HG03565 (cell line): ENCODE results near the gene ARL4D.
"Not testable (repeated sequence)": the region's sequence is repeated elsewhere in the genome, so short reads cannot be mapped to it uniquely, and the experiment has no call there.

Experiments used
- ATAC-seq: cut with Tn5 transposase; IDR thresholded peaks from one replicate; pipeline ENCODE4 v1.9.1; 2021; ENCODE audit warnings: mild to moderate bottlenecking, moderate library complexity; ENCODE audit not compliant: unreplicated experiment

The ARL4D gene

DNA sequence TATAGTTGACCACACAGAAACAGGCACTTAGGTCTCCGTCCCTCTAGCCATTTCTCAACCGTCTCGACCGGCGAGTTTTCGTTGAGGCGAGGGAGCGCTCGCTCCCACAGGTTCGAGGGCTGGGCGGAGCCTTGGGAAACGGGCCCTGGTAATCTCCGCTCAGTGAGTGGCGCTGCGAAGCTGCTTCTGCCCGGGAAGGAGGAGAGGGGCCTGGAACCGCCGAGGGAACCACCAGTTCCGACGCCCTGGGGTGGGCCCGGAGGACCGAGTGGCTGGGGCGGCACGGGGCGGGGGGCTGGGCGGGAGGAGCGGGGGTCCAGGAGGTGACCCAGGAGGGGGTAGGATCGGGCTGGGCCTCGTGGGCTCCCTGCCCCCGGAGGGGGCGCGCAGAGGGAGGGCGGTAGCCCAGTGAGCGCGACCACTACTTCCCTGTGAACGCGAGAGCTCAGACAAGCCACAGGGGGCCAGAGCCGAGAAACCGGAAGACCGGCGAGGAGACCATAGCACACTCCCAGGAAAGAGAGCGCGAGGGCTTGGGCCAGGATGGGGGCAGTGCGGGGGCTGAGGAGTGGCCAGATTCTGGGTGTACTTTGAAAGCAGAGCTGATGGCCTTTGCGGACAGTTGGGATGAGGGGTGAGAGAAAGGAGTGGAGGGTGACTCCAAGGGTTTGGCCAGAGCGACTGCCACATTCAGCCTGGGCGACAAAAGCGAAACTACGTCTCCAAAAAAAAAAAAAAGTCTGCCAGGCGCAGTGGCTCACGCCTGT is 29.9 kb upstream of the ARL4D start:
- no peak for ATAC-seq

DNA sequence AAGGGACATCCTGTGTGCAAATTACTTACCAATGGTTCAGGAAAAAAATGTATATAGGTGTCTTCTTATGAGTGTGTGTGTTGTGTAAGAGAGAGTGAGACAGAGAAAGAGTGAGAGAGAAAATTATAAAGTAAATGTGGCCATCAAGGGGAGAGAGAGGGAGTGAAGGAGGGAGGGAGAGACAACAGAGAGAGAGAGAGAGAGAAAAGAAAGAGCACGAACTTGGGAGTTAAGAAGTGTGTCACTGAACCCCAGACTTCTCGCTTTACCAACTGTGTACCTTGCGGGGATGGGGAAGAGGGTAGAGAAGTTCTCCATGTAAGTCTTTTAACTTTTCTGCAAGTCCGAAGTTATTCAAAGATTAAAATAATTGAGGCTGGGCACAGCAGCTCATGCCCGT is 28.8 kb upstream of the ARL4D start:
- no peak for ATAC-seq

DNA sequence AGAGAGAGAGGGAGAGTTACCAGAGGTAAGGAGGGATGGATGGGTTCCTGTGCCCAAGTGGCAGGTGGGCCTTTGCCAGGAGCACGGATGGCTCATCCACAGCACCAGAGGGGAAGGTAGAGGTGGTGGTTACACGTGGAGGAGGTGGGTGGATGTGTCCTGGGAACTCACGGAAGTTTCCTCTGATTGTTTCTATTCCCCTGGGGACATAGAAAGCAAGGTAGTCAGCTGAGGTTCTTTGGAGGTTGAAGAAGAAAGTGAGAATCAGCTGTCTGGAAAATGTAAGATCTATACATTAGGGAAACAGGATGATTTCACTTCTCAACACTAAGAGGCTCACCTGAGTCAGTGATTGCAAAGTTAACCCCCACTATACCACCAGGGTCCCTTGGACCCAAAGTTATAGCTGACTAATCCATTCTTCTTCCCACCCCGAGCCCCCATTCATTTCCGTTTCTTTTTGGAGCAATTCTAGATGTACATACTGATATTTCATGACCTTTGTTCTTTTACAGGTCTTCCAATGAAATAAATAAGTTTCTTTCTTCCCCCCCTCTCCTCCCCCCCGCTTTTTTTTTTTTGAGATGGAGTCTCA is 27.5 kb upstream of the ARL4D start:
- ATAC-seq = no peak

DNA sequence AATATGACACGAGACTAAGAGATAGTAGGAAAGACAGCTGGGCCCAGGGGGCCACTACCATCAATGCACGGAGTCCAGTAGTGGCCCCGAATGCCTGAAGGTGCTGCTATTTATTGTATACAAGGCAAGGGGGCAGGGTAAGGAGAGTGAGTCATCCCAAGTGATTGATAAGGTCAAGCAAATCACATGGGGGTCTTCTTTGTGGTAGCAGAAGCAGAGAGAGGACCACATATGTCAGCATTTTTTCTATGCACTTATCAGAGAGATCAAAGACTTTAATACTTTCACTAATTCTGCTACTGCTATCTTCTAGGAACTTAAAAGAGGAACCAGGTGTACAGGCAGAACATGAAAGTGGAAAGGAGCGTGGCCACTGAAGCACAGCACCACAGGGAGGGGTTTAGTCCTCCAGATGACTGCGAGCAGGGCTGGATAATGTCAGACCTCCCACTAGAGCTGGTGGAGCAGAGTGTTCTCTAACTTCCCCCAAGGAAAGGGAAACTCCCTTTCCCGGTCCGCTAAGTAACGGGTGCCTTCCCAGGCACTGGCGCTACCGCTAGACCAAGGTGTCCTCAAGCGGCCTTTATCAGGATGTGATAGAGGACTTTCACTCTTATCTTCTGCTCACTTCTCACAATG is 26.4 kb upstream of the ARL4D start:
- peak; percentile 31 for ATAC-seq

DNA sequence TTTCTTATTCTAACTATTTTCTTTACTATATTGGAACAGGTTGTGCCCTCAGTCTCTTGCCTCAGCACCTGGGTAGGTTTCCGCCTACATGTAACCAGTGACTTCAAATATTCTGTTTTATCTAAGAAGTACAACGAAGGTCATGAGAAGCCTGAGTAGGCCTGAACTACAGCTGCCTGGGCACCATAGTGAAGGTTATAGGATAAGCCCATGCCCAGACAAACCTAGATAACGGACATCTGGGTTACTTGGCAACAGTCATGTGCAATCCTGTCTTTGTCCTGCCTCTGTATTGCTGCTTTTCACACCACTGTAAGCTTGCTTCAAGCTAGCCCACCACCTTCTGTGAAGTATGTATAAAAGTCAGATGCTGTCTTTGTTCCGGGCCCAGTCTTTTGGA is 25.4 kb upstream of the ARL4D start:
- no peak for ATAC-seq

DNA sequence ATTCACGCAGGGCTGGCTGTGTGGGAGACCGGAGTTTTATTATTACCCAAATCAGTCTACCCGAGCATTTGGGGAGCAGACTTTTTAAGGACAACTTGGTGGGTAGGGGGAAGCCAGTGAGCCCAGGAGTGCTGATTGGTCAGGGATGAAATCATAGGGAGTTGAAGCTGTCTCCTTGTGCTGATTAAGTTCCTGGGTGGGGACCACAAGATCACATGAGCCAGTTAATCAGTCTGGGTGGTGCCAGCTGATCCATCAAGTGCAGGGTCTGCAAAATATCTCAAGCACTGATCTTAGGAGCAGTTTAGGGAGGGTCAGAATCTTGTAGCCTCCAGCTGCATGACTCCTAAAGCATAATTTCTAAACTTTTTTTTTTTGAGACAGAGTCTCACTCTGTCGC is 22.9 kb upstream of the ARL4D start:
- not testable (repeated sequence) for ATAC-seq

DNA sequence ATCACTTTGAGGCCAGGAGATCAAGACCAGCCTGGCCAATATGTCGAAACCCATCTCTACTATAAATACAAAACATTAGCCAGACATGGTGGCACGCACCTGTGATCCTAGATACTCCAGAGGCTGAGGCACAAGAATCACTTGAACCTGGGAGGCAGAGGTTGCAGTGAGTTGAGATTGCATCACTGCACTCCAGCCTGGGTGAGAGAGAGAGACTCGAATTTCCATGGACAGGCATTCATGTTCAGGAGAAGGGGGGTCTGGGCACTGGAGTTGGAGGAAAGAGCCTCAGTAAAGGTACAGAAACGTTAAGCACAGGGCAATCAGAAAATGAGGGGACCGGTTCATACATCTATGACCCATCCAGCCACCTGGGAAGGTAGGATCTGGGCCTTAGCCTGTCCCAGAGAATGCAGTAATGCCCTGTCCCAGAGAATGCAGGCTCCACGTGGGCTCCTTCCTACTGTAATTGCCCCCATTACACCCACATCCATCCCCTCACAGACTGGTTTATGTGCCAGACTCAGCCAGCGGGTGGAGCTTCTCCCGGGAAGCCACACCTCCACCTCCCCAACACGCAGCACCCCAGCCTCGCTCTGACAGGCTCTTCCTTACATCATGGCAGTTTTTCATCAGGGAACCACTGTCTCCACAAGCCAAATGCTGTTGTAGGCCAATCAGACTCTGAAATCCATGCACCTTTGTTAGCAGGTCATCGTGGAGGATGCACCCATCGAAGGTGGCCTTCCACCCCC is 21.6 kb upstream of the ARL4D start:
- ATAC-seq = no peak

DNA sequence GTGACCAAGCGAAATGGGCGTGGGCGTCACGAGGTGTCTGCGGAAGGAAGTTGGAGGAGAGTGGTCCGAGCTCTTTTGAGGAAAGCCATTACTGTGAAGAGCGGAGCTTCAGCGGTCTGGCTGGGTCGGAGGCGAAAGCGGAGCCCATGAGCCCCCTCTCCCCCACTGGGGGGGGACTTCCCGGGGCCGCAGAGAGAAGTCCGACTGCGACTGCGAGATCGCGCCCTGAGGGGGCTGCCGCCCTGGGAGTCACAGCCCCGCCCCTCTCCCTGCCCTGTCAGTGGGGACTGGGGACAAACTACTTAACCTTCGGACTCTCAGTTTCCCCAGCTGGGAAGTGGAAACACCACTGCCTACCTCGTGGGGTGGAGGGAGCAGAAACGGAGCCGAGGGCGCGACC is 20.0 kb upstream of the ARL4D start:
- no peak for ATAC-seq

DNA sequence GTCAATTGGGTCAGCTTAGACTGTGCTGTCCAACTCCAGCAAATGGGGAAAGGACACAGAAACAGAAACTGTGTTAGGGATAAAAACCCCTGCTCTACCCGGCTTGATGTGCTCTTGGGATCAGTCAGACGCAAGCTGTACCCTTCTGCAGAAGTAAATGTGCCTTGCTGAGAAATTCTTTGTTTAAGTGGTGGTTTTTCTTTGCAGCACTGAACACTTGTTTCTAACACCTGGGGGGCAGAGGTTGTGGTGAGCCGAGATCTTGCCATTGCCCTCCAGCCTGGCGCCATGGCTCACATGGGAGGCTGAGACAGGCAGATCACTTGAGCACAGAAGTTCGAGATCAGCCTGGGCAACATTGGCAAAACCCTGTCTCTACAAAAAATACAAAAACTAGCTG is 18.5 kb upstream of the ARL4D start:
- no peak for ATAC-seq

DNA sequence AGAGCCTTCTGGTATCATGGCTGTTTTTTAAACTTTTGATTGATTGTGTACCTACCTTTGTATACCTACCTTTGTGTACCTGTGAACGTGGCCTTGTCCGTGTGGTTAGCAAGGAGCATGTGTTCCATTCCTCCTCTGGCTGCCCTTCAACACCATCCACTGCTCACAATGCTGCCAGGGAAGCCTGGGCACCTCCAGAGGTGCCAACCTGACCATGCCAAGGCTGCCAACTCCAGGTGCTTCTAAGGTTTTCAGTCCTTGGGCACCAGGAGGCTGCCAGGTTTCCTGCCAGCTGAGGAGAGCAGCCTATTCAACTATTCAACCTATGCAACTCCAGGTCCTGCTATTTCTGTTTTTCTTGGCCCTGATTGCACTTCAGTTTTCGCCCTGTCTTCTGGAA is 17.6 kb upstream of the ARL4D start:
- no peak for ATAC-seq

DNA sequence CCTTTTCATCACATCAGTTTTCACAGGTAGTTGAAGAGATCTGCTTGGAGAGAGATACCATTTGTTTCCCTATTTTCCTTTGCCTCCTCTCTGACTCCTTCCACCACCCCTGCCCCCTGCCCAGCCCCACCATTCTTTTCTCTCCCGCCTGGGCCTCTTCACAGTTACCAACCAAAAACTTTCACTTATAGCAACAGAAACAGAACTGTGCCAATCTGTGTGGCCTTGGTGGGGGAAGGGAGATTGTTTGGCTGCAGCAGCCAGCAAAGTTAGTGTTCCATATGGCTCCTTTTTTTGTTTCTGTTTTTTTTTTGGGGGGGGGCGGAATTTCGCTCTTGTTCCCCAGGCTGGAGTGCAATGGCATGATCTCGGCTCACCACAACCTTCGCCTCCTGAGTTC is 17.2 kb upstream of the ARL4D start:
- no peak for ATAC-seq

DNA sequence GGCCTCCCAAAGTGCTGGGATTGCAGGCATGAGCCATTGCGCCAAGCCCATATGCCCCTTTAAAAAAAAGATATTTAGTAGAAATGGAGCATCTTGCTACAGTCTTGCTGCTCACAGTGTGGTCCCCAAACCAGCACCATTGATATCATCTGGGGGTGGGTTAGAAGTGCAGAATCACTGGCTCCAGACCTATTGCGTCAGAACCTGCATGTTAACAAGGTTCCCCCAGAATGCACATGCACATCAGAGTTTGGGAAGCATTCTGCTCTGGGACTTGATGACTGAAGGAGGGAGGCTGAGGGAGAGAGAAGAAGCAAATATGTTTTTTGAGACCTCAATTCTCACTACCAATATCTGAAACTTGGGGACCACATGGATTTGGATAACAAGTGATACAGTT is 16.0 kb upstream of the ARL4D start:
- no peak for ATAC-seq

DNA sequence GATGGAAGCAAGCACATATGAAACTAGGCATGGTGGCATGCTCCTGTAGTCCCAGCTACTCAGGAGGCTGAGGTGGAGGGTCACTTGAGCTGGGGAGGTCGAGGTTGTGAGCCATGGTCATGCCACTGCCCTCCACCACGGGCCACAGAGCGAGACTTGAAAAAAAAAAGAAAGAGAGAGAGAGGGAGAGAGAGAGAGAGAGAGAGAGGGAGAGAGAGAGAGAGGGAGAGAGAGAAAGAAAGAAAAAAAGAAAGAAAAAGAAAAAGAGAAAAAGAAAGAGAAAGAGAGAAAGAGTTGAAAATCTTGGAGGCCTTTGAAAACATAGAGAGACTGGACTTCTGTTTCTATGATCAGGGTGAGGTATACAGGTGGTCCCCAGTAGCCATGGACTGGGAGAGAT is 15.4 kb upstream of the ARL4D start:
- ATAC-seq = no peak

DNA sequence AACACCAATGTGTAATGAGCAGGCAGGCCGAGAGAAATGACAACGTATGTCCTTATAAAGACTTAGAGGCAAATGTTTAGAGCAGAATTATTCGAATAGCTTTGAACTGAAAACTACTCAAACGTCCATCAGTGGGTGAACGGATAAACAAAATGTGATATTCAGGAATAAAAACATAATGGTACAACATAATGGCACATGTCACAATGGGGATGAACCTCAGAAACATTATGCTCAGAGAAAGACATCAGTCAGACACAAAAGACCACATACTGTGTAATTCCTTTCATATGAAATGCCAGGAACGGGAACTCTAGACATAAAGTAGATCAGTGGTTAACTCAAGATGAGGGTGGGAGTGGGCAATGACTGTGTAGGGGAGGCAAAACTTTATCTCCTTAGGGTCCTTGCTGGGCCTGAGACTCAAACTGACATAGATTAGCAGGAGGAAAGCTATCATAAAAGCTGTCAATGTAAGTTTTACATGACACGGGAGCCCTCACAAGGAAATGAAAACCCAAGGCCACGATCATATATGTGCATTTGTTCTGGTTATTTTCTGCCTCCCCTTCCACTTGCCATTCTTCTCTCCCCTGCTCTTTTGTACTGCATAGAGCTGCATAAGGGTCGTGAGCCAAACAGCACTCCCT is 14.8 kb upstream of the ARL4D start:
- no peak for ATAC-seq

DNA sequence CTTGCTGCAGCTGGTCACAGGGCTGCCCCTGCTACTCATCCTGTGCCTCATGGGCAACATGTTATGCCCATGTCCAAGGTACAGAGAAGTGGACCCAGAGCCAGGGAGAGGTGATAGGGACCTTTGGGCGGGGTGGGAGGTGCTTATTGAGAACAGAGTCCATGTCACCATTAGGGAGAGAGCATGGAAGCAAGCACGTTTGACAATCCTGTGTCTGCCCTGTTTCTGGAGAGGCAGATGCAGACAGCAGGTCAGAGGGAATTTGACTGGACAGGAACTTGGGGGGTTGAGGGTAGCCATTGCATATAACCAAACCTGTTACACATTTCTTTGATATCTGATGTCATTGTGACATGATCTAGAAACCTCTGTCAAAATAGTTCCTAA is 14.3 kb upstream of the ARL4D start:
- no peak for ATAC-seq

DNA sequence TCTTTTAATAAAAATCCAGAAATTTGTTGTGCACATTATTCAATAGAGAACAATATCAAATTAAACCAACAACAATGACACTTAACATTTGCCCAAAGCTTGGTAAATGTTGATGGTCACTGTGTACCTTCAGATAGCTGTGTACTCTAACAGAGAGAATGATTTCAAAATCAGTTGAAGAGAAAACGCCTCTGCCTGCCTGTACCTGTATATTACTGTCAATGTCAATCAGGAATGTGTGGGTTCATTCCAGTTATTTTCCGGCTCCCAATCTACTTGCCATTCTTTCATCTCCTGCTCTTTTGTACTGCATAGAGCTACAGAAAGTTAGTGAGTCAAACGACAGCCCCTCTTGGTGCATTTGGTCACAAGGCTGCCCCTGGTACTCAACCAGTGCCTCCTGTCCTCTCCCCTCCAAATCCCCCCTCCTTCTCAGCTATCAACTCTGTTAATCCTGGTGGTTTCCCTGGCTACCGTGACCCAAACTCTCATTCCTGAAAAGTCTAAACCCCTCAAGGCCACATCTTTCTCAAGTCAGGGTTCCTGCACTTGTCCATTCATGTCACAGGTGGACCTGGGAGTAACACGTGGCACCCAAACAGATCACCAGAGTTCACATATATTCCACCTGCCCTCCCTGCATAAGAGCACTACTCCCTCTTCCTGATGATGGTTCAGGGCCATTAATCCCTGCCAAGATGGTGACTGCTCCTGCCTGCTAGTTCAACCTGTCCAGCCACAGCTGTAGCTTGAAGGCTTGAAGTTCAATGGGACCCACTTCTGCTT is 13.6 kb upstream of the ARL4D start:
- no peak for ATAC-seq

DNA sequence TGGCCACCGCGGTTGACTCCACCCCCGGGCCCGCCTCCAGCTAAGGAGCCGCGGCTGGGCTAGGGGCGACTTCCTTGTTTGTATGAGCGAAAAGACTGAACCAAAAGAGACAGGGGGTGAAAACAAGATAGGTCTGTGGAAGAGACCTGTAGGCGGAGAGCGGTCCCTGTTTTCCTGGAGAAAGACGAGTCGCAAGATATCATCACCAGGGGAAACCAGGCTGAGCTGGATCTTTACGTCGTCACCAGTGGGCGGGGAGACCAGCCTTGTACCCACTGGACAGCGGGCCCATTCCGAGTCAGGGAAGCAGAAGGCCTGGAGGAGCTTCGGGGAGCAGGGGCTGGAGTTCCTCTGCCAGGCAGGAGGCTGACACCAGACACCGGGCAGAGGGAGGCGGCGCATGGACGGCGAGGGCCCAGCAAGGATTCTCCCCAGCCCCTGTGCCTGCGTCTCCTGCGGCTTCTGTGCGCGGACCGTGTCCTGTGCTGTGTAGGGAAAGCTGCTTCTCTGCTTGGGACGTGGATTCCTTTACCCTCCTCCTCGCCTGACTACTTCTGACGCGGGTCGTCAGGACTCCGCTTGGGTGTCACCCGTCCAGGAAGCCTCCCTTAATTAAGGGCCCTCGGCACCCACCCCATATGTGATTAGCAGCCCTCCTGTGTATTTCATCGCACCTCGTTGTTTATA is 10.3 kb upstream of the ARL4D start:
- peak; percentile 59 for ATAC-seq

DNA sequence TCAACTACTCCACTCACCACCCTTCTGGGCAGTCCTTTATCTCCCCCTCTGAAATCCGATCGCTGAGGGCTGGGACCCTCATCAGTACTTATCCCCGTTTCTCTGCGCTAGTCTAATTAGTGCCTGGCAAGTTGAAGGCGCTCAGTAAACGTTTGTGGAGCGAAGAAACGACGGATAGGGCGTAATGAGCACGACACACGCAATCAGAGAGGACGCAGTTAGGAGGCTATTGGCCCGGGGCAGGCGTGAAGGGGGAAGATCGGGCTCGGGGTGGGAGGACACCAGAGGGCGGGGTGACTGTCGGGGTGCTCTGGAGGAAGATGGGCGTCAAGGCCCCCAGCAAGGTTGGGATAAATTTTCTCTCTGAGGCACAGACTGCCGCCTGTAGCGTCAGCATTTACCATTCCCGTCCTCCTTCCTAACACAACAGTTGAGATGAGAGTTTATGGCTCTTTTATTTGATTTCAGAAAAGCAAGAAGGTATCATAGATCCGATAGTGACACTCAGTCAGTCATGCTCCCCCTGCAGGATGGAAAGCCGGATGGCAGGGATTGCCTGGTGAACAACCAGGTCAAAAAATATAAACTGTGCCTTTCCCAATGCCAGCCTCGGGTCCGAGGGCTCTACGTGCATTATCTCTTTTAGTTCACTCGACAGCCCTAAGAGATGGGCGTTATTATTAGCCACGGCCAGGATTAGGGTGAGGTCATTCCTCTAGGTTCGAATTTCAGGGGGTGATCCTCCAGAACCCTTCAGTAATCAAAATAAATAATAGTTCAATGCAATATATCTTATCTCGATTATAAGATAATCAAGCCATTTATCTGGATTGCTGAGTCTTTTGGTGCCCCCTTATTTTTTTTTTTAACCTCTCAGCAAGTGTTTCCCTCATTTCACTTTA is 9.5 kb upstream of the ARL4D start:
- ATAC-seq = no peak

DNA sequence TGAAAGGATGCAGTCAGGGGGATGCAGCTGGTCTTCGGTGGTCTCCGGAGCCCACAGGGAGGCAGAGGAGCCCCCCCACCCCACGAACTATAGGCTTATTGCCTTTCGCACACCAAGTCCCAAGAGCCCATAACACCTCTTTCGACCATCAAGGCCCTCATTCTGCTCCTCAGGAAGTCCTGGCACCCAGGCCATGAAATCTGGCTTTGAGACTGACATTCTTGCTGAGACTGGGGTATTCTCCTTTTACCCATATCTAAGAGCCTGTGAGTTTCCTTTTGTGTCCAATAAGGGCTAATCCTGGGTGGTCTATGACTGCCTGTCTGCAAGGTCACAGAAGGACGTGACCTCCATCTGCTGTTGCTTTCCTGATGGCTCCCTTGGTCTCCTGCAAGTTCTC is 6.4 kb upstream of the ARL4D start:
- no peak for ATAC-seq
